H1 (cell line): ENCODE data around the gene OAT.

Experiments
- CEBPB ChIP-seq: IDR thresholded peaks from 2 replicates; pipeline ENCODE4 v1.6.1; 2012; ENCODE audit warnings: low read depth, low read length
- CHD2 ChIP-seq: IDR thresholded peaks from 2 replicates; pipeline ENCODE4 v1.6.1; 2012; ENCODE audit warnings: low read length, improper control_type of control experiment
- CTCF ChIP-seq, 3 experiments: IDR thresholded peaks; 1 replicate in 2 of 3; 2 replicates in 1 of 3; pipeline versions ENCODE4 v1.5.1 to v1.6.1; 2011; ENCODE audit warnings: low read length in 3 of 3, mild to moderate bottlenecking in 3 of 3, inconsistent platforms in 2 of 3, low read depth in 1 of 3, moderate library complexity in 1 of 3; ENCODE audit not compliant: insufficient read depth in 1 of 3; ENCODE audit errors: control extremely low read depth in 1 of 3
- EP300 ChIP-seq, 2 experiments: IDR thresholded peaks; 1 replicate in 1 of 2; 2 replicates in 1 of 2; pipeline ENCODE4 v1.6.1; 2011 to 2012; ENCODE audit warnings: low read depth in 2 of 2, low read length in 2 of 2, mild to moderate bottlenecking in 2 of 2, borderline replicate concordance in 1 of 2, inconsistent platforms in 1 of 2, moderate library complexity in 1 of 2
- GABPA ChIP-seq: IDR thresholded peaks from 2 replicates; pipeline ENCODE4 v1.6.1; 2011; ENCODE audit warnings: mild to moderate bottlenecking, low read length, moderate library complexity, borderline replicate concordance; ENCODE audit not compliant: insufficient read depth
- NRF1 ChIP-seq: IDR thresholded peaks from 2 replicates; pipeline ENCODE4 v1.6.1; 2011; ENCODE audit warnings: mild to moderate bottlenecking, low read depth, low read length, improper control_type of control experiment
- POLR2A ChIP-seq, 2 experiments: IDR thresholded peaks; 1 replicate in 1 of 2; 2 replicates in 1 of 2; pipeline ENCODE4 v1.6.1; 2011; ENCODE audit warnings: low read depth in 2 of 2, low read length in 2 of 2, mild to moderate bottlenecking in 2 of 2; ENCODE audit errors: control extremely low read depth in 1 of 2
- POLR2AphosphoS5 ChIP-seq: IDR thresholded peaks from 2 replicates; pipeline ENCODE4 v1.6.1; 2011; ENCODE audit warnings: low read depth, low read length
- SUZ12 ChIP-seq: fragments of 200-600 bp; sonication (generic); IDR thresholded peaks from 2 replicates; pipeline ENCODE4 v1.6.1; 2012; ENCODE audit warnings: mild to moderate bottlenecking, inconsistent platforms, low read length, moderate library complexity, mixed read lengths
- USF2 ChIP-seq: IDR thresholded peaks from 2 replicates; pipeline ENCODE4 v1.6.1; 2011; ENCODE audit warnings: low read length, improper control_type of control experiment

GRCh38 chr10:124460144-124460543 lies 41.4 kb upstream of the OAT start:
- TF ChIP-seq EP300 (IDR thresholded peaks at IDR 0.05; ENCODE audit: borderline replicate concordance in 1 of 2, low read depth in 2 of 2, low read length in 2 of 2) (no peak), CTCF (IDR thresholded peaks at IDR 0.05; ENCODE audit: control extremely low read depth in 1 of 3, insufficient read depth in 1 of 3, low read depth in 1 of 3, low read length in 3 of 3) (no peak), SUZ12 (no peak), CEBPB (no peak), USF2 (no peak), POLR2A (IDR thresholded peaks at IDR 0.05; ENCODE audit: control extremely low read depth in 1 of 2, low read depth in 2 of 2, low read length in 2 of 2) (no peak), POLR2AphosphoS5 (no peak), GABPA (no peak), CHD2 (no peak), NRF1 (no peak)
